ENCODE results near the gene CCL4L2.

Gene CCL4L2

GRCh38 chr17:36184023-36184765 lies 26.7 kb upstream of the CCL4L2 start:
- no peak for TF ChIP-seq PATZ1 (CRISPR knock-in tag; IDR thresholded peaks at IDR 0.05; ENCODE audit: borderline replicate concordance)
- no peak for TF ChIP-seq ZFP30 (CRISPR knock-in tag; IDR thresholded peaks at IDR 0.05)
- no peak for TF ChIP-seq ZC3H10 (CRISPR knock-in tag; IDR thresholded peaks at IDR 0.05)
- TF ChIP-seq CSDC2 (CRISPR knock-in tag; IDR thresholded peaks at IDR 0.05) = no peak
- no peak for TF ChIP-seq ZNF70 (CRISPR knock-in tag; IDR thresholded peaks at IDR 0.05)
- TF ChIP-seq GLIS3 (CRISPR knock-in tag; IDR thresholded peaks at IDR 0.05) = no peak
- no peak for TF ChIP-seq TOX (CRISPR knock-in tag; IDR thresholded peaks at IDR 0.05; ENCODE audit: borderline replicate concordance)
- no peak for TF ChIP-seq ZNF8 (CRISPR knock-in tag; IDR thresholded peaks at IDR 0.05)
- no peak for TF ChIP-seq CREB5 (CRISPR knock-in tag; IDR thresholded peaks at IDR 0.05; ENCODE audit: low read depth)
- no peak for TF ChIP-seq TSHZ2 (CRISPR knock-in tag; IDR thresholded peaks at IDR 0.05)
- TF ChIP-seq SNAI2 (CRISPR knock-in tag; IDR thresholded peaks at IDR 0.05) = no peak
- TF ChIP-seq ZNF565 (CRISPR knock-in tag; conservative IDR thresholded peaks at IDR 0.05; ENCODE audit: low read depth) = no peak
- TF ChIP-seq RARB (CRISPR knock-in tag; IDR thresholded peaks at IDR 0.05) = no peak
- no peak for TF ChIP-seq TCF4 (CRISPR knock-in tag; IDR thresholded peaks at IDR 0.05; ENCODE audit: borderline replicate concordance)
- no peak for TF ChIP-seq ZFP3 (CRISPR knock-in tag; IDR thresholded peaks at IDR 0.05)
- no peak for TF ChIP-seq POU6F1 (CRISPR knock-in tag; IDR thresholded peaks at IDR 0.05; ENCODE audit: borderline replicate concordance, low read depth)
- no peak for TF ChIP-seq CSRNP3 (CRISPR knock-in tag; IDR thresholded peaks at IDR 0.05)
- TF ChIP-seq ISL1 (CRISPR knock-in tag; IDR thresholded peaks at IDR 0.05) = no peak
- no peak for TF ChIP-seq OSR1 (CRISPR knock-in tag; IDR thresholded peaks at IDR 0.05)
- ATAC-seq = no peak

- no peak for ATAC-seq
- TF ChIP-seq ZNF8 (CRISPR knock-in tag; IDR thresholded peaks at IDR 0.05) (no peak), RARB (CRISPR knock-in tag; IDR thresholded peaks at IDR 0.05) (no peak), ESRRG (CRISPR knock-in tag; IDR thresholded peaks at IDR 0.05) (no peak), TSHZ2 (CRISPR knock-in tag; IDR thresholded peaks at IDR 0.05) (no peak), CSRNP3 (CRISPR knock-in tag; IDR thresholded peaks at IDR 0.05) (no peak), PPARA (CRISPR knock-in tag; IDR thresholded peaks at IDR 0.05; ENCODE audit: borderline replicate concordance) (no peak), CSDC2 (CRISPR knock-in tag; IDR thresholded peaks at IDR 0.05) (no peak), BACH2 (CRISPR knock-in tag; IDR thresholded peaks at IDR 0.05; ENCODE audit: borderline replicate concordance) (no peak), POU6F1 (CRISPR knock-in tag; IDR thresholded peaks at IDR 0.05; ENCODE audit: borderline replicate concordance, low read depth) (no peak), GLIS3 (CRISPR knock-in tag; IDR thresholded peaks at IDR 0.05) (no peak), ZNF565 (CRISPR knock-in tag; conservative IDR thresholded peaks at IDR 0.05; ENCODE audit: low read depth) (no peak), OSR1 (CRISPR knock-in tag; IDR thresholded peaks at IDR 0.05) (no peak), ZFP30 (CRISPR knock-in tag; IDR thresholded peaks at IDR 0.05) (no peak)
Observed at GRCh38 chr17:36185416-36185815, 25.4 kb upstream of the CCL4L2 start.

Measured in SK-N-SH treated with all-trans-retinoic acid at 6 μM for 48 hours (cell line).